HepG2 (cell line): ENCODE measurements around the gene MOV10L1.

ENCODE experiments used
- ATF3 ChIP-seq: sonication (generic); formaldehyde crosslinking; IDR thresholded peaks from 2 replicates; pipeline ENCODE4 v1.4.0; 2020; ENCODE audit warnings: missing genetic modification reagents
- CTCF ChIP-seq: sonication (generic); formaldehyde crosslinking; IDR thresholded peaks from 2 replicates; pipeline ENCODE4 v1.5.0; 2020; ENCODE audit warnings: mild to moderate bottlenecking, missing genetic modification reagents, moderate library complexity
- ELK4 ChIP-seq: sonication (generic); formaldehyde crosslinking; IDR thresholded peaks from 2 replicates; pipeline ENCODE4 v1.9.0; 2021; ENCODE audit warnings: missing genetic modification reagents, borderline replicate concordance
- FOXK2 ChIP-seq: fragments of 450-650 bp; IDR thresholded peaks from 2 replicates; pipeline ENCODE4 v1.6.1; 2016
- IKZF4 ChIP-seq: sonication (generic); formaldehyde crosslinking; IDR thresholded peaks from 2 replicates; pipeline ENCODE4 v1.5.1; 2020; ENCODE audit warnings: borderline replicate concordance, mild to moderate bottlenecking, low read depth, missing genetic modification reagents; ENCODE audit errors: not compliant biosample characterization
- POLR2A ChIP-seq, 2 experiments: IDR thresholded peaks; 2 replicates each; pipeline ENCODE4 v1.6.1; 2011; ENCODE audit warnings: low read depth in 2 of 2, low read length in 2 of 2, mild to moderate bottlenecking in 1 of 2, moderate library complexity in 1 of 2; ENCODE audit not compliant: insufficient read depth in 1 of 2
- ZHX1 ChIP-seq: sonication (generic); formaldehyde crosslinking; IDR thresholded peaks from 2 replicates; pipeline ENCODE4 v1.8.1; 2022; ENCODE audit warnings: low read depth, mild to moderate bottlenecking, missing genetic modification reagents
- ZNF274 ChIP-seq: sonication (generic); formaldehyde crosslinking; IDR thresholded peaks from 2 replicates; pipeline ENCODE4 v1.5.1; 2020; ENCODE audit warnings: mild to moderate bottlenecking, missing genetic modification reagents

- TF ChIP-seq CTCF (no peak), ATF3 (CRISPR knock-in tag) (no peak), FOXK2 (no peak), ZNF274 (CRISPR knock-in tag) (no peak), POLR2A (IDR thresholded peaks at IDR 0.05; ENCODE audit: insufficient read depth in 1 of 2, low read depth in 2 of 2, low read length in 2 of 2) (no peak), ZHX1 (CRISPR knock-in tag) (no peak), ELK4 (CRISPR knock-in tag) (no peak), IKZF4 (CRISPR knock-in tag) (no peak)
Measured at GRCh38 chr22:50101870-50102565, 12.2 kb downstream of the MOV10L1 start.
